Measurements from ENCODE around the gene MRPL55. TPM values are rescaled to one million over a fixed set of nuclear protein-coding genes. Genes with fewer than 3 reads are reported as not detected.

Gene MRPL55
- total and polyA plus RNA-seq, 5 experiments from 2014 or later, result 61.9 to 130 (median 96.9) TPM

DNA sequence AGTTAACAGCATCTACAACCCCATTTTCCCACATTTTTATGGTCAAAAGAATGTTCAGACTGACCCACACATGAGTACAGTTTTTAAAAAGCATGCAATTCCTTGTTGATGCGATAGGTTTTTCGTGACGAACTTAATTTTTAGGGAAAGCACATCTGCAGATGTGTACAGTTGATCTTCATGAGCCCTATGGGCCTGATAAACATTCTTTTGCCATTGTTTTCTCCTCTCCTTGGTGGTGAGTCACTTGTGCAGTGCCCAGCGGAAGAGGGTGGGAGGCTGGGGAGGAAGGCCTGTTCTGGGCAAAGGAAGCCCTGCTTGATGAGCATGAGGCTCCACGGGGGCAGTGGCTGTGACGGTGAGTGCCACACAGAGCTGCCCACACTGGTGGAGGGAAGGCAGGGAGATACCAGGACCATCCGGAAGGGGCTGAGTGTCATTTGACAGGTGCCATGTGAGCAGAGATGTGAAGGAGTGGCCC, 21.3 kb downstream of the MRPL55 start:
- Mint-ChIP-seq H3K9me3 (no peaks in the 10 kb centered on the region), H3K4me3 (peak overlapping the region; percentile 43 to 88 (median 79)), H3K36me3 (peaks cover 0 to 29% (median 0%) of the 10 kb centered on the region in 3 donors), H3K27ac (peak overlapping the region; percentile 82 to 91 (median 88)), H3K27me3 (no peaks in the 10 kb centered on the region), H3K4me1 (peaks cover 51 to 96% (median 93%) of the 10 kb centered on the region in 4 donors)
- DNase-seq (peak in 1 of 10 donors; percentile 48), ATAC-seq (no peak)
- POLR2A ChIA-PET, result interaction anchor here (1.1 kb wide), 2 partner anchors 17 to 33 kb away, joined by 3 read pairs; no protein-coding TSS in a partner anchor

- DNase-seq, result no peak
- Mint-ChIP-seq H3K36me3 (peaks cover 0 to 19% (median 0%) of the 10 kb centered on the region in 3 donors), H3K27me3 (no peaks in the 10 kb centered on the region), H3K4me3 (peak overlapping the region; percentile 88 to 96 (median 94)), H3K9me3 (no peaks in the 10 kb centered on the region), H3K27ac (peak overlapping the region; percentile 66 to 99 (median 94)), H3K4me1 (peaks cover 42 to 79% (median 76%) of the 10 kb centered on the region in 4 donors)
- POLR2A ChIA-PET, result interaction anchor here (0.9 to 1.6 kb wide), 3 partner anchors 14 to 401 kb away, joined by 3 to 5 read pairs (median 4); no protein-coding TSS in a partner anchor
- no peak for ATAC-seq
Measured at GRCh38 chr1:228085287-228085951, 23.7 kb downstream of the MRPL55 start.

GRCh38 chr1:228084797-228085196, 24.3 kb downstream of the MRPL55 start:
- H3K4me3 Mint-ChIP-seq, result peak overlapping the region; percentile 88 to 96 (median 94)
- POLR2A ChIA-PET, result interaction anchor here (0.9 to 1.6 kb wide), 3 partner anchors 15 to 402 kb away, joined by 3 to 5 read pairs (median 4); no protein-coding TSS in a partner anchor
- peak overlapping the region; percentile 66 to 99 (median 96) for H3K27ac Mint-ChIP-seq
- no peaks in the 10 kb centered on the region for H3K9me3 Mint-ChIP-seq
- H3K27me3 Mint-ChIP-seq, result no peaks in the 10 kb centered on the region
- ATAC-seq, result no peak
- no peak for DNase-seq
- peaks cover 39 to 77% (median 71%) of the 10 kb centered on the region in 4 donors for H3K4me1 Mint-ChIP-seq
- H3K36me3 Mint-ChIP-seq, result peaks cover 0 to 19% (median 0%) of the 10 kb centered on the region in 3 donors

- ATAC-seq (no peak), DNase-seq (no peak)
- peaks cover 0 to 19% (median 0%) of the 10 kb centered on the region in 3 donors for H3K36me3 Mint-ChIP-seq
- H3K27ac Mint-ChIP-seq, result peak overlapping the region; percentile 54 to 99 (median 96)
- no peaks in the 10 kb centered on the region for H3K9me3 Mint-ChIP-seq
- peaks cover 39 to 74% (median 68%) of the 10 kb centered on the region in 4 donors for H3K4me1 Mint-ChIP-seq
- POLR2A ChIA-PET, result interaction anchor here (0.9 to 3.6 kb wide), 4 partner anchors 16 to 402 kb away, joined by 3 to 30 read pairs (median 4); partner anchors contain the start of gene MRPL55
- peak overlapping the region; percentile 88 to 96 (median 94) for H3K4me3 Mint-ChIP-seq
- H3K27me3 Mint-ChIP-seq, result no peaks in the 10 kb centered on the region
Measured at GRCh38 chr1:228084325-228084724, 24.8 kb downstream of the MRPL55 start.

DNA sequence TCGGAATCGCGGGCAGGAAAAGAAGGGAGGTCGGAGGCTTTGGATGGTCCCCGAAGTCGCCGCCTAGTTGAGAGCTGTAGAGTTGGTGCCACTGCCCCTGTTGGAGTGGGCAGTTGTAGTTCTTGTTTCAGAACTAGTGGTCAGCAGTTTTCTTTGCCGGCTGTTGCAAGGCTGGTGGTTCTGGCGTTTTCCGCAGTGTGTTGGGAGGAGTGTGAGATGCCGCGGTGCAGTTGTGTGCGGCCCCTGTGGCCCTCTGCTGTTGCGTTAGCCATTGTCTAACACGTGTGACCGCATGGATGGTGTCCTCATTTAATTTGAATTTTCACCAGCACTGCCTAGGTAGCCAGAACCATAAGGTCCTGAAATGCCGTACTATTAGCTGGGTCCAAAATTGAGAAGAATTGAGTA, 25.2 kb downstream of the MRPL55 start:
- H3K4me1 Mint-ChIP-seq, result peaks cover 38 to 70% (median 67%) of the 10 kb centered on the region in 4 donors
- no peak for DNase-seq
- peak overlapping the region; percentile 88 to 96 (median 94) for H3K4me3 Mint-ChIP-seq
- ATAC-seq, result no peak
- peak overlapping the region; percentile 81 to 99 (median 98) for H3K27ac Mint-ChIP-seq
- peaks cover 0 to 19% (median 0%) of the 10 kb centered on the region in 3 donors for H3K36me3 Mint-ChIP-seq
- POLR2A ChIA-PET, result interaction anchor here (1.6 to 3.6 kb wide), 2 partner anchors 23 to 26 kb away, joined by 5 to 30 read pairs; partner anchors contain the start of gene MRPL55
- no peaks in the 10 kb centered on the region for H3K9me3 Mint-ChIP-seq
- H3K27me3 Mint-ChIP-seq, result no peaks in the 10 kb centered on the region

DNA sequence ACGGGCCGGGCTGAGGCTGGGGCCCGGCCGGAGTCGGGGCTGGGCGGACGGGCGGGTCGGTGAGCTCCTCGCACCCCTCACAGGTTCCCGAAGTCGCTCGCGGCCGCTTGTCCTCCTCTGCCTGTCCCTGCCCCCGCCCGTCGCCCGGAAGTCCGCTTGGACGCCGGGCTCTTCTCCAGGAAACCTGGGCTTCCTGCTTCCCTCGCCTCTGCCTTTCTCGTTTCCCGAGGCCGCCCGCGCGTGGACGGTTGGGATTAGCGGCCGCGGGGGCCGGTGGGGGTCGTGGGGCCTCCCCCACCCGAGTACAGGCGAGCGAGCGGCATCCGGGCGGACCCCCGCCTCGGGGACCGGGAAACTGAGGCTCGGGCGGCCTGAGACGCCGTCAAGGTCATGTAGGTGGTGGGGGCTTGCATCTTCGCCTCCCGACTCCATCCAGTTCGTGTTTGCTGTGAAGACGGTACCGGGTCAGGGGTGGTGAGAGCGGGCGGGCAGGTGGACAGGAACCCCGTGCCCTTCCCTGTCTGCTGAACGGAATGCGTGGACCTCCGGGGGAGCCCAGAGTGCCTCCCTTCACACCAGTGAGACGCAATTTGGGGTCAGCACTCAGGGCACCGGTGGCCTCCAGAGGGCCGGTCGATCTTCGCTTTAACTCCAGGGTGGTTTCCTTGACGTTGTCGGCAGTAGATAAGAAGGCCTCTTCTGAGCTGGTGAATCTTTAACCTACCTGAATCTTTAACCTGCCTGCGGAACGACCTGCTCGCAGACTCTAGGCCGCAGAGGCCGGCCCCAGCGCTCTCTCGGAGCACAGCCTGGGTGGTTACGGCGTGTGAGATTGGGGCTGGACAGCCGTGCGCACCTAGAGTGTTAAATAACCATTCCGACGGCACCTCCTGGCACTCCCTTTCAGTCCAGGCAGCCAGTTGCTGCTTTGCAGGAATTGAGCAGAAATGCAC, 25.9 kb downstream of the MRPL55 start:
- no peaks in the 10 kb centered on the region for H3K9me3 Mint-ChIP-seq
- DNase-seq, result peak in 3 of 10 donors; percentile 27 to 50 (median 38)
- peak overlapping the region; percentile 88 to 96 (median 94) for H3K4me3 Mint-ChIP-seq
- H3K4me1 Mint-ChIP-seq, result peaks cover 33 to 64% (median 63%) of the 10 kb centered on the region in 4 donors
- no peaks in the 10 kb centered on the region for H3K27me3 Mint-ChIP-seq
- peak; percentile 15 to 19 for ATAC-seq
- peaks cover 0 to 15% (median 0%) of the 10 kb centered on the region in 3 donors for H3K36me3 Mint-ChIP-seq
- POLR2A ChIA-PET, result interaction anchor here (1.0 to 3.6 kb wide), 18 partner anchors 8 to 1425 kb away, joined by 3 to 30 read pairs (median 5); partner anchors contain the start of genes IBA57, MRPL55 and NUP133
- peak overlapping the region; percentile 81 to 99 (median 98) for H3K27ac Mint-ChIP-seq

- DNase-seq, result peak; percentile 87 to 98 (median 94)
- Mint-ChIP-seq H3K36me3 (peaks cover 0 to 9% (median 0%) of the 10 kb centered on the region in 3 donors), H3K4me3 (peak within 1 kb of the TSS; percentile 88 to 96 (median 94)), H3K9me3 (no peaks in the 10 kb centered on the region), H3K27ac (peak within 1 kb of the TSS; percentile 81 to 99 (median 98)), H3K27me3 (no peaks in the 10 kb centered on the region), H3K4me1 (peaks cover 31 to 64% (median 57%) of the 10 kb centered on the region in 4 donors)
- peak; percentile 84 to 89 for ATAC-seq
- POLR2A ChIA-PET, result interaction anchor here (0.7 to 3.6 kb wide), 21 partner anchors 9 to 1426 kb away, joined by 3 to 30 read pairs (median 4); partner anchors contain the start of genes IBA57, JMJD4, MRPL55 and NUP133
Measured at GRCh38 chr1:228082214-228082917, 26.7 kb downstream of the MRPL55 start, which contains the start of gene ARF1. Gene ARF1 (plus strand): TSS chr1:228082708. CDS start chr1:228097115, 14,407 bp downstream.

- POLR2A ChIA-PET, result interaction anchor here (0.7 to 3.6 kb wide), 21 partner anchors 10 to 1427 kb away, joined by 3 to 30 read pairs (median 4); partner anchors contain the start of genes IBA57, JMJD4, MRPL55 and NUP133
- DNase-seq (no peak), ATAC-seq (peak; percentile 14 to 23)
- Mint-ChIP-seq H3K27me3 (no peaks in the 10 kb centered on the region), H3K4me1 (peaks cover 31 to 61% (median 52%) of the 10 kb centered on the region in 4 donors), H3K4me3 (peak overlapping the region; percentile 73 to 93 (median 84)), H3K36me3 (peaks cover 0 to 7% (median 0%) of the 10 kb centered on the region in 3 donors), H3K9me3 (no peaks in the 10 kb centered on the region), H3K27ac (peak overlapping the region; percentile 48 to 98 (median 79))
Measured at GRCh38 chr1:228081578-228082213, 27.4 kb downstream of the MRPL55 start.

DNA sequence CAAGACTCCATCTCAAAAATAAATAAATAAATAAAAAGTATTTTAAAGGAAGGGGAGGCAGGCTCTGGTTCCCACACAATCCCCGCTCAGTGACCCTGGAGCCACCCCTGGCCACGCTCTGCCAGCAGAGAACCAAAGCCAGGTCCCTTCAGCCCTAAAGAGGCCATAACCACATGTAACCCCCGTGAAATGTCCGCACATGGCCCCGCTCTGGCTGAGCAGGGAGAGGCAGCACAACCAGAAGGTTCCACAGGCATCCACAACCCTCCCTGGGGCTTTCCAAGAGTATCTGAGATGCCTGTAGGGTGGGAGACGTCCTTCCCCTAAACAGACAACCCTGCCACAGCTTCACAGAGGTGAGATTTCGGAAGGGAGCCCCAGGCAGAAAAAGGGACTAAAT, 28.0 kb downstream of the MRPL55 start:
- Mint-ChIP-seq H3K9me3 (no peaks in the 10 kb centered on the region), H3K27ac (peak overlapping the region in 8 of 10 donors; percentile 24 to 98 (median 80)), H3K36me3 (peaks cover 0 to 4% (median 0%) of the 10 kb centered on the region in 3 donors), H3K27me3 (no peaks in the 10 kb centered on the region), H3K4me1 (peaks cover 28 to 57% (median 47%) of the 10 kb centered on the region in 4 donors), H3K4me3 (peak overlapping the region; percentile 73 to 93 (median 84))
- ATAC-seq, result no peak
- peak in 1 of 10 donors; percentile 63 for DNase-seq
- POLR2A ChIA-PET, result interaction anchor here (1.2 to 3.6 kb wide), 3 partner anchors 17 to 293 kb away, joined by 6 to 30 read pairs (median 14); partner anchors contain the start of gene MRPL55

DNA sequence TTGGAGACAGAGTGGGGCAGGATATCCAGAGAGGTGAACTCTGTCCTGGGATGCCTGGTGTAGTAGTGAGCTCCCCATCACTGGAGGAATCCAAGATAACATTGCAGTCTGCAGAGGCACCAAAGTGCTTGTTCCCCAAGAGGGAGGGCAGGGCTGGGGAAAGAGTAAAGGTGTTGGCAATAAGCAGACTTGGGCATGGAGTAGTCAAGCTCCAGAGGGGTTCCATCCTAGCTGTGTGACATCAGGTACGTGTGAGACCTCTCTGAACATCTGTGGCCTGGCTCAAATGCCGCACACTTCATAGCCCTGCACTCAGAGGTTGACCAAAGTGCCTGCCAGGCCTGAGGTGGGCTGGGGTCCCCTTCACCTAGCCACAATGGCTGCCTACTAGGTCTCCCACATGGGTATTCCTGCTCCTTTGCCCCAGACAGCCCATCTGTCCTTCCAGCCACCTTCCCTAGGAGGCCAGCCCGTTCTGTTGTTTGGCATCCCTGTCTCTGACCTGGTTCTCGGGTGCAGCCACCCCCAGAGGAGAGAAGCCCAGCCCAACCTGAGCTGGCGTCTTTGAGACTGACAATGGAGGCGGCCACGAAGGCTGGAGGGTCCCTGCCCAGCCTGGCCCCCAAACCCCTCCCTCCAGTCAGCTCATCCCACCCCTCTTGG, 29.4 kb downstream of the MRPL55 start:
- ATAC-seq (no peak), DNase-seq (peak in 1 of 10 donors; percentile 46)
- Mint-ChIP-seq H3K4me1 (peaks cover 21 to 46% (median 34%) of the 10 kb centered on the region in 4 donors), H3K27ac (peak overlapping the region in 5 of 10 donors; percentile 26 to 87 (median 43)), H3K27me3 (no peaks in the 10 kb centered on the region), H3K36me3 (peaks cover 0 to 4% (median 0%) of the 10 kb centered on the region in 3 donors), H3K4me3 (peak overlapping the region in 5 of 10 donors; percentile 7 to 74 (median 22)), H3K9me3 (no peaks in the 10 kb centered on the region)
- POLR2A ChIA-PET, result interaction anchor here (0.7 kb wide), 1 partner anchor 88 kb away, joined by 4 read pairs; no protein-coding TSS in a partner anchor
